Spleen (tissue), 7 donors: ENCODE measurements around the gene ACTN3.

ENCODE experiments used
- POLR2AphosphoS5 ChIP-seq, 3 donors: sonication (generic); formaldehyde crosslinking; IDR thresholded peaks; one replicate each; pipeline ENCODE4 v1.5.1; 2017; ENCODE audit warnings: antibody characterized with exemption in 3 of 3
- TF ChIP-seq, protein P1 (sequence below), 11 experiments: fragments of 200-600 bp in 7 of 11; fragments of 450-650 bp in 4 of 11; sonication (generic) in 4 of 11; IDR thresholded peaks in 8 of 11; conservative IDR thresholded peaks in 3 of 11; 1 replicate in 7 of 11; 2 replicates in 4 of 11; pipeline versions ENCODE4 v1.4.0 to v1.8.0; 2016 to 2021; ENCODE audit warnings: antibody characterized with exemption in 11 of 11, inconsistent platforms in 4 of 11, mild to moderate bottlenecking in 1 of 11
- donor health status: DM: no; HTN: no; CAD: no; lungs with moderate emphysema.
- donor health status: DM: no; HTN: no; CAD: no.
- donor health status: DM: no; HTN: no; CAD: no.

DNA sequence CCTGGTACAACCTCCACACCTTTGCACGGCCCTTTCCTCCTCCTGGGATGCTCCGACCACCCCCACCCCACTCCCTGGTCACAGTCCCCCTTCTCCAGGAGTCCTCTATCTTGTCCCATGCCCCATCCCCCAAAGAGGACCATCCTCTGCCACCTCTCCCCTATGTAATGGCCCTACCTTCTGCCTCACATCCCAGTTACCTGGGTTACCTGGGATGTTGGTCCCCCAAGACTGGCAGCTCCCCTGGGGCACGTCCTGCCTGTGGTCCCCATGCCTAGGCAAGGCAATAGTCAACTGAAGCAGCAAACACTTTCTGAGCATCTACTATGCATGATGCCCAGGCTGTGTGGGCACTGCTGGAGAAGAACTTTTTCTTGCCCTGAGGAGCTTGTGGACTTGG lies 8.7 kb downstream of the ACTN3 start:
- no peak for TF ChIP-seq POLR2AphosphoS5 (IDR thresholded peaks at IDR 0.05)
- TF ChIP-seq, protein P1, sequence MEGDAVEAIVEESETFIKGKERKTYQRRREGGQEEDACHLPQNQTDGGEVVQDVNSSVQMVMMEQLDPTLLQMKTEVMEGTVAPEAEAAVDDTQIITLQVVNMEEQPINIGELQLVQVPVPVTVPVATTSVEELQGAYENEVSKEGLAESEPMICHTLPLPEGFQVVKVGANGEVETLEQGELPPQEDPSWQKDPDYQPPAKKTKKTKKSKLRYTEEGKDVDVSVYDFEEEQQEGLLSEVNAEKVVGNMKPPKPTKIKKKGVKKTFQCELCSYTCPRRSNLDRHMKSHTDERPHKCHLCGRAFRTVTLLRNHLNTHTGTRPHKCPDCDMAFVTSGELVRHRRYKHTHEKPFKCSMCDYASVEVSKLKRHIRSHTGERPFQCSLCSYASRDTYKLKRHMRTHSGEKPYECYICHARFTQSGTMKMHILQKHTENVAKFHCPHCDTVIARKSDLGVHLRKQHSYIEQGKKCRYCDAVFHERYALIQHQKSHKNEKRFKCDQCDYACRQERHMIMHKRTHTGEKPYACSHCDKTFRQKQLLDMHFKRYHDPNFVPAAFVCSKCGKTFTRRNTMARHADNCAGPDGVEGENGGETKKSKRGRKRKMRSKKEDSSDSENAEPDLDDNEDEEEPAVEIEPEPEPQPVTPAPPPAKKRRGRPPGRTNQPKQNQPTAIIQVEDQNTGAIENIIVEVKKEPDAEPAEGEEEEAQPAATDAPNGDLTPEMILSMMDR (IDR thresholded peaks at IDR 0.05 in 8 of 11, conservative IDR thresholded peaks at IDR 0.05 in 3 of 11): no peak
